Measurements from ENCODE around the gene CXCL14.
"Not testable (repeated sequence)": the region's sequence is repeated elsewhere in the genome, so short reads cannot be mapped to it uniquely, and the experiment has no call there.

The CXCL14 gene

GRCh38 chr5:135541807-135542502 lies 36.8 kb downstream of the CXCL14 start:
- DNase-seq, result no peak

GRCh38 chr5:135539430-135540005 lies 39.3 kb downstream of the CXCL14 start:
- DNase-seq, result no peak

- DNase-seq, result no peak
These were observed 40.5 kb downstream of the CXCL14 start for GRCh38 chr5:135538261-135538660.

GRCh38 chr5:135537745-135538144 lies 41.0 kb downstream of the CXCL14 start:
- no peak for DNase-seq

GRCh38 chr5:135537271-135537670 lies 41.5 kb downstream of the CXCL14 start:
- no peak for DNase-seq

- DNase-seq, result no peak
These were observed 42.7 kb downstream of the CXCL14 start, which contains the start of gene NEUROG1 for GRCh38 chr5:135535820-135536801. NEUROG1 (minus strand) TSS chr5:135535964; CDS start chr5:135535690, 274 bp downstream.

GRCh38 chr5:135535420-135535819 lies 43.4 kb downstream of the CXCL14 start:
- DNase-seq, result no peak

- DNase-seq, result no peak
These were observed 44.0 kb downstream of the CXCL14 start for GRCh38 chr5:135534609-135535419.

GRCh38 chr5:135533794-135534193 lies 45.0 kb downstream of the CXCL14 start:
- DNase-seq, result no peak

GRCh38 chr5:135533334-135533733 lies 45.5 kb downstream of the CXCL14 start:
- DNase-seq, result no peak

- not testable (repeated sequence) for DNase-seq
These were observed 49.2 kb downstream of the CXCL14 start for GRCh38 chr5:135529576-135529975.

- DNase-seq, result no peak
These were observed 51.9 kb downstream of the CXCL14 start for GRCh38 chr5:135526924-135527323.

- DNase-seq, result no peak
These were observed 56.8 kb downstream of the CXCL14 start for GRCh38 chr5:135521964-135522363.

All from cerebellar nuclear complex (tissue), 1 donor.